Lung (tissue), 12 donors: Measurements from ENCODE around the gene DNAH14. TPM values are rescaled to one million over a fixed set of nuclear protein-coding genes. Genes with fewer than 3 reads are reported as not detected.

Experiments
- ATAC-seq: fragments of 200-7000 bp; cut with Tn5 transposase; one replicate; pipeline ENCODE4 v1.9.1; 2020; ENCODE audit warnings: moderate number of reproducible peaks; ENCODE audit not compliant: insufficient read depth, low FRiP score
- DNase-seq, 3 donors: peaks; one replicate each; pipeline ENCODE4 v3.0.0-alpha.2; 2013 to 2017
- H3K27ac ChIP-seq, 2 donors: one replicate each; pipeline ENCODE4 v1.5.1; 2013; ENCODE audit warnings: mild to moderate bottlenecking in 2 of 2, moderate library complexity in 2 of 2, control low read depth in 1 of 2, inconsistent platforms in 1 of 2, low read depth in 1 of 2, low read length in 1 of 2
- H3K27me3 ChIP-seq, 3 donors: one replicate each; pipeline ENCODE4 v1.5.1; 2013; ENCODE audit warnings: low read length in 2 of 3; ENCODE audit not compliant: control insufficient read depth in 3 of 3, insufficient read depth in 3 of 3
- H3K36me3 ChIP-seq, 4 donors: one replicate each; pipeline ENCODE4 v1.5.1; 2013; ENCODE audit warnings: low read length in 4 of 4, mild to moderate bottlenecking in 1 of 4, moderate library complexity in 1 of 4; ENCODE audit not compliant: control insufficient read depth in 4 of 4, insufficient read depth in 4 of 4
- H3K4me1 ChIP-seq, 5 donors: one replicate each; pipeline ENCODE4 v1.5.1; 2013; ENCODE audit warnings: low read length in 5 of 5, mild to moderate bottlenecking in 2 of 5, moderate library complexity in 1 of 5; ENCODE audit not compliant: control insufficient read depth in 5 of 5, insufficient read depth in 5 of 5
- H3K4me3 ChIP-seq: one replicate; pipeline ENCODE4 v1.5.1; 2013; ENCODE audit warnings: mild to moderate bottlenecking, control low read depth, moderate library complexity
- H3K9ac ChIP-seq, 2 donors: one replicate each; pipeline ENCODE4 v1.5.1; 2013; ENCODE audit warnings: low read length in 2 of 2, control low read depth in 1 of 2; ENCODE audit not compliant: insufficient read depth in 1 of 2
- H3K9me3 ChIP-seq, 4 donors: one replicate each; pipeline ENCODE4 v1.5.1; 2013; ENCODE audit warnings: low read length in 3 of 4, mild to moderate bottlenecking in 1 of 4, moderate library complexity in 1 of 4; ENCODE audit not compliant: control insufficient read depth in 4 of 4, insufficient read depth in 3 of 4
- CTCF ChIP-seq: IDR thresholded peaks from 2 replicates; pipeline ENCODE4 v1.5.1; 2012; ENCODE audit warnings: mild to moderate bottlenecking; ENCODE audit errors: control extremely low read depth, extremely low read depth
- WGBS, 2 donors: extraction: QIAGEN DNeasy Blood & Tissue Kit; methylation state at CpG; one replicate each; pipeline ENCODE4 v1.1.7; 2013; 5-methylcytosine and 5-hydroxymethylcytosine counted together
- polyA plus RNA-seq, 2 donors: library from polyadenylated mRNA; stranded (reverse); fragments of 200-250 nt; gene quantifications; one replicate each; pipeline ENCODE4 v1.2.1, GENCODE V29; 2013
- total RNA-seq, 2 donors: library from RNA; depleted of rRNA in 1 of 2; stranded (reverse); fragments of >200 nt in 1 of 2; gene quantifications; one replicate each; pipeline ENCODE4 v1.2.1, GENCODE V29; 2014 to 2021
- donor health status: control.
- donor health status: control.
- donor health status: Bipolar disorder and iron deficiency.
- donor health status: healthy.
- donor health status: DM: yes; HTN: yes; CAD: no.

The DNAH14 gene
- total and polyA plus RNA-seq, 4 donors = 3.0 to 61.3 (median 7.9) TPM

GRCh38 chr1:225044258-225044657 lies 114.8 kb downstream of the DNAH14 start:
- Histone ChIP-seq H3K9ac (no peak overlapping the region), H3K27me3 (no peaks in the 10 kb centered on the region), H3K36me3 (no peaks in the 10 kb centered on the region), H3K27ac (no peak overlapping the region), H3K9me3 (no peaks in the 10 kb centered on the region), H3K4me1 (no peaks in the 10 kb centered on the region), H3K4me3 (no peak overlapping the region)
- ATAC-seq (no peak), DNase-seq (peak in 2 of 3 donors; percentile 52 to 77)
- no peak for TF ChIP-seq CTCF

DNA sequence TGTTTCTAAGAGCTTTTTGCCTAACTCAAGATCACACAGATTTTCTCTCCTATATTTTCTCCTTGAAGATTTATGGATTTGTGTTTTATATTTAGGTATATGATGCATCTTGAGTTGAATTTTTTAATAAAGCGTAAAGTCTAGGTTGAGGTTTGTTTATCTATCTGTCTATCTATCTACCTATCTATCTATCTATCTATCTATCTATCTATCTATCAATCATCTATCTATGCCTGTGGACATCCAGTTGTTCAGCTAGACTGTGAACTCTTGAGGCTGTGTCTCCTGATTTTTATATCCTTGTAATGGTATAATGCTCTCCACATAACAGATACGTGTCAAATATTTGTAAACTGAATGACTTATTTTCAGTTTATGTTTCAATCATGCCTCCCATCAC lies 120.1 kb downstream of the DNAH14 start:
- Histone ChIP-seq H3K4me3 (no peak overlapping the region), H3K36me3 (no peaks in the 10 kb centered on the region), H3K27me3 (no peaks in the 10 kb centered on the region), H3K9ac (no peak overlapping the region), H3K27ac (no peak overlapping the region), H3K9me3 (no peaks in the 10 kb centered on the region), H3K4me1 (no peaks in the 10 kb centered on the region)
- WGBS, 2 donors = 93 to 96% methylated on average over 2 of the region's 2 CpGs
- DNase-seq (no peak), ATAC-seq (no peak)
- no peak for TF ChIP-seq CTCF

GRCh38 chr1:225063722-225064121 lies 134.2 kb downstream of the DNAH14 start:
- Histone ChIP-seq H3K27me3 (no peaks in the 10 kb centered on the region), H3K4me3 (no peak overlapping the region), H3K9ac (no peak overlapping the region), H3K9me3 (peaks cover 0 to 3% (median 0%) of the 10 kb centered on the region in 4 donors), H3K27ac (no peak overlapping the region), H3K4me1 (no peaks in the 10 kb centered on the region), H3K36me3 (no peaks in the 10 kb centered on the region)
- TF ChIP-seq CTCF = no peak
- ATAC-seq = no peak
- DNase-seq = no peak
- WGBS, 2 donors = 96 to 98% methylated on average over 2 of the region's 2 CpGs

DNA sequence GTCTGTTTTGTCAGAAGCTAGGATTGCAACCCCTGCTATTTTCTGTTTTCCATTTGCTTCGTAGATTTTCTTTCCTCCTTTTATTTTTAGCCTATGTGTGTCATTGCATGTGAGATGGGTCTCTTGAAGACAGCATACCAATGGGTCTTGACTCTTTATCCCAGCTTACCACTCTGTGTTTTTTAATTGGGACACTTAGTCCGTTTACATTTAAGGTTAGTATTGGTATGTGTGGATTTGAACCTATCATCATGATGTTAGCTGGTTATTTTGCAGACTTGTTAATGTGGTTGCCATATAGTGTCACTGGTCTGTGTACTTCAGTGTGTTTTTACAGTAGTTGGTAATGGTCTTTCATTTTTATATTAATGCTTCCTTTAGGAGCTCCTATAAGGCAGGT lies 141.5 kb downstream of the DNAH14 start:
- 44 to 50% methylated on average over 2 of the region's 2 CpGs for WGBS, 2 donors
- no peaks in the 10 kb centered on the region for H3K36me3 ChIP-seq
- peaks cover 0 to 20% (median 9%) of the 10 kb centered on the region in 4 donors for H3K9me3 ChIP-seq
- no peak overlapping the region for H3K9ac ChIP-seq
- TF ChIP-seq CTCF = no peak
- DNase-seq = no peak
- H3K4me1 ChIP-seq = no peaks in the 10 kb centered on the region
- no peak overlapping the region for H3K4me3 ChIP-seq
- H3K27me3 ChIP-seq = no peaks in the 10 kb centered on the region
- H3K27ac ChIP-seq = no peak overlapping the region
- no peak for ATAC-seq
